ENCODE results near the gene DENND2A. TPM values are rescaled to one million over a fixed set of nuclear protein-coding genes. Genes with fewer than 3 reads are reported as not detected.
A peak's percentile ranks its signal among the peaks of the same experiment; 100 is the strongest.

DENND2A gene
- polyA plus RNA-seq, 3 donors: not detected

DNA sequence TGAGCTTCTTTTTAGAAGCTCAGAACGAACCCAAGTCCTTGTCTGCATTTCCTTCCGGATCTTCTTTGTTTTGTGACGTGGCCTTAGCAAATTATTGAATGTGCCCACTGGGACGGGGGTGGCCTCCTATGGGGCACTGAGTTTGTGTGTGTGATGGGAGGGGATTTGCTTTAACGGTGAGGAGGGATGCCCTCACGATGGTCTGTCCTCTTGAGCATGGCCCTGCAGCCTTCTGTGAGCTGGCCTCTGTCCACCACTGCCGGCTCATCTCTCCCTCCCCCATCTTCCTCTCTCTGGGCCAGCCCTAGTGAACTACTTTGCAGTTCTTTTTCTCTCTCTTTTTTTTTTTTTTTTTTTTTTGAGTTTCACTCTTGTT is 98.4 kb downstream of the DENND2A start:
- H3K9me3 Mint-ChIP-seq: peaks cover 0 to 2% (median 0%) of the 10 kb centered on the region in 7 donors
- no peak overlapping the region for H3K27ac Mint-ChIP-seq
- no peak overlapping the region for H3K4me2 ChIP-seq (replicated peaks; ENCODE audit: extremely low read depth, low read length, poor library complexity, severe bottlenecking)
- no peak for DNase-seq
- no peaks in the 10 kb centered on the region for H3K79me2 ChIP-seq (ENCODE audit: insufficient read depth, low read length)
- no peak overlapping the region for H3K4me3 Mint-ChIP-seq
- H2AFZ ChIP-seq (ENCODE audit: insufficient read depth, low read depth, low read length, poor library complexity, severe bottlenecking): no peak overlapping the region
- H3K4me1 Mint-ChIP-seq: peaks cover 5% of the 10 kb centered on the region
- intact Hi-C loops (cut with micrococcal nuclease): no loop called here
- WGBS (ENCODE audit: insufficient coverage): 80% methylated on average over 1 of the region's 7 CpGs
- TF ChIP-seq, protein P1, sequence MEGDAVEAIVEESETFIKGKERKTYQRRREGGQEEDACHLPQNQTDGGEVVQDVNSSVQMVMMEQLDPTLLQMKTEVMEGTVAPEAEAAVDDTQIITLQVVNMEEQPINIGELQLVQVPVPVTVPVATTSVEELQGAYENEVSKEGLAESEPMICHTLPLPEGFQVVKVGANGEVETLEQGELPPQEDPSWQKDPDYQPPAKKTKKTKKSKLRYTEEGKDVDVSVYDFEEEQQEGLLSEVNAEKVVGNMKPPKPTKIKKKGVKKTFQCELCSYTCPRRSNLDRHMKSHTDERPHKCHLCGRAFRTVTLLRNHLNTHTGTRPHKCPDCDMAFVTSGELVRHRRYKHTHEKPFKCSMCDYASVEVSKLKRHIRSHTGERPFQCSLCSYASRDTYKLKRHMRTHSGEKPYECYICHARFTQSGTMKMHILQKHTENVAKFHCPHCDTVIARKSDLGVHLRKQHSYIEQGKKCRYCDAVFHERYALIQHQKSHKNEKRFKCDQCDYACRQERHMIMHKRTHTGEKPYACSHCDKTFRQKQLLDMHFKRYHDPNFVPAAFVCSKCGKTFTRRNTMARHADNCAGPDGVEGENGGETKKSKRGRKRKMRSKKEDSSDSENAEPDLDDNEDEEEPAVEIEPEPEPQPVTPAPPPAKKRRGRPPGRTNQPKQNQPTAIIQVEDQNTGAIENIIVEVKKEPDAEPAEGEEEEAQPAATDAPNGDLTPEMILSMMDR (IDR thresholded peaks at IDR 0.05): no peak
- no peak overlapping the region for H3K4me3 ChIP-seq (replicated peaks in 1 of 3; ENCODE audit: low read depth in 2 of 3, low read length in 3 of 3)
- H3K9me3 ChIP-seq (replicated peaks in 1 of 2; ENCODE audit: control insufficient read depth in 1 of 2, insufficient read depth in 1 of 2, low read length in 2 of 2): no peaks in the 10 kb centered on the region
- H3K36me3 Mint-ChIP-seq: no peaks in the 10 kb centered on the region
- no peak overlapping the region for H3K9ac ChIP-seq (ENCODE audit: insufficient read depth, low read length, poor library complexity, severe bottlenecking)
- no peak overlapping the region for H3K27ac ChIP-seq (ENCODE audit: low read depth in 1 of 2, low read length in 2 of 2)
- H3K27me3 Mint-ChIP-seq (ENCODE audit: low read depth in 3 of 3): peaks cover 11 to 20% (median 12%) of the 10 kb centered on the region in 3 donors
- no peaks in the 10 kb centered on the region for H3K4me1 ChIP-seq (ENCODE audit: control insufficient read depth in 1 of 2, insufficient read depth in 2 of 2, low read length in 2 of 2)
- H4K20me1 ChIP-seq (ENCODE audit: insufficient read depth, low read length): no peaks in the 10 kb centered on the region
- H3K27me3 ChIP-seq (ENCODE audit: control insufficient read depth in 2 of 2, insufficient read depth in 2 of 2, low read length in 2 of 2): no peaks in the 10 kb centered on the region
- no peaks in the 10 kb centered on the region for H3K36me3 ChIP-seq (replicated peaks in 1 of 2; ENCODE audit: control insufficient read depth in 1 of 2, insufficient read depth in 2 of 2, low read length in 2 of 2)

DNA sequence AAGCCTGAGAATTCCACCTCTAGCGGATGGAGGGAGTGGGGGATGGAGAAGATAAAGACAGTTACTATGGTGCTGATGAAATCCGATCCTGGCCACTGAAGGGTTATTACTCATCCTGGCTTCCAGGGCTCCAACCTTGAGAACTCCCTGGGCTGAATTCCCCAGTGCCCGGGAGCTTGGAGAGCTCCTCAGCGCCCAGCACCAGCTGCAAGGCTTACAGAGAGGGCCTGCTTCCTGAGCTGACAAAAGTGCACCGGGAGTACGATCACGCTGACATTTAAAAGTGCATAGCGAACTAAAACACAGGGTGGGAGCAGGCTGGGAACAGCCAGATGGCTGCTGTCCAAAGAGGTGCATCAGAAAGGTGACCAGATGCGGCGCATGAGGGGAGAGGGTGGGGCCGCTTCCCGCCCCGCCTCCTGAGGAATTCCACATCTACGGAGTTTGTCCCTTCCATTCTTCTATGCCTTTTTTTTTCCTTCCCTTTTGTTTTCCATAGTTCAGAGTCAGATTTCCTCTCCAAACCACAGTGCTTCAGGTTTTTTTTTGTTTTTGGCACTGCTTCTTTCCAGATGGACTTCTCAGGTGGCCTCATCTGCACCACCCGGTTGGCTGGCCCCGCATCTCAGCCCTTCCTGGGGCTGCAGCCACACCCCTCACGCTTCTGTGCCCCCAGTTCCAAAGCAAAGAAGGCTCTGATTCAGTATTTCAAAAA is 98.9 kb downstream of the DENND2A start:
- H3K36me3 ChIP-seq (replicated peaks in 1 of 2; ENCODE audit: control insufficient read depth in 1 of 2, insufficient read depth in 2 of 2, low read length in 2 of 2): no peaks in the 10 kb centered on the region
- H2AFZ ChIP-seq (ENCODE audit: insufficient read depth, low read depth, low read length, poor library complexity, severe bottlenecking): peak overlapping the region; percentile 41
- H3K79me2 ChIP-seq (ENCODE audit: insufficient read depth, low read length): no peaks in the 10 kb centered on the region
- Mint-ChIP-seq H3K4me3 (peak overlapping the region; percentile 18 to 75), H3K9me3 (peaks cover 0 to 2% (median 0%) of the 10 kb centered on the region in 7 donors), H3K27me3 (ENCODE audit: low read depth in 3 of 3) (peaks cover 11 to 17% (median 12%) of the 10 kb centered on the region in 3 donors), H3K36me3 (no peaks in the 10 kb centered on the region), H3K4me1 (peaks cover 5% of the 10 kb centered on the region), H3K27ac (no peak overlapping the region)
- H3K4me1 ChIP-seq (ENCODE audit: control insufficient read depth in 1 of 2, insufficient read depth in 2 of 2, low read length in 2 of 2): no peaks in the 10 kb centered on the region
- no peak for DNase-seq
- intact Hi-C loops (cut with micrococcal nuclease): no loop called here
- TF ChIP-seq, protein P1 (IDR thresholded peaks at IDR 0.05): no peak
- whole genome bisulfite sequencing (ENCODE audit: insufficient coverage): 12% methylated on average over 8 of the region's 17 CpGs
- H3K27me3 ChIP-seq (ENCODE audit: control insufficient read depth in 2 of 2, insufficient read depth in 2 of 2, low read length in 2 of 2): no peaks in the 10 kb centered on the region
- H4K20me1 ChIP-seq (ENCODE audit: insufficient read depth, low read length): no peaks in the 10 kb centered on the region
- no peak overlapping the region for H3K9ac ChIP-seq (ENCODE audit: insufficient read depth, low read length, poor library complexity, severe bottlenecking)
- H3K9me3 ChIP-seq (replicated peaks in 1 of 2; ENCODE audit: control insufficient read depth in 1 of 2, insufficient read depth in 1 of 2, low read length in 2 of 2): no peaks in the 10 kb centered on the region
- H3K27ac ChIP-seq (ENCODE audit: low read depth in 1 of 2, low read length in 2 of 2): no peak overlapping the region
- no peak overlapping the region for H3K4me3 ChIP-seq (replicated peaks in 1 of 3; ENCODE audit: low read depth in 2 of 3, low read length in 3 of 3)
- no peak overlapping the region for H3K4me2 ChIP-seq (replicated peaks; ENCODE audit: extremely low read depth, low read length, poor library complexity, severe bottlenecking)

Data from CD14-positive monocyte (primary cell).